Panc1 (cell line): Measurements from ENCODE around the gene TFEB. TPM values are rescaled to one million over a fixed set of nuclear protein-coding genes. Genes with fewer than 3 reads are reported as not detected.

ENCODE experiments used
- ATAC-seq: fragments of 200-7000 bp; cut with Tn5 transposase; 2 replicates; pipeline ENCODE4 v1.9.1; 2020; ENCODE audit warnings: mild to moderate bottlenecking, moderate library complexity
- BruUV-seq: library from RNA; stranded (reverse); fragments of 400-500 nt; replicated peaks from 2 replicates; lab custom pipeline; 2021; lab: Mats Ljungman, UMichigan
- CTCF ChIA-PET: fragments of 300-600 bp; sonication (Branson Sonifier 250); formaldehyde crosslinking; loops from one replicate; lab custom pipeline; 2022; ENCODE audit warnings: antibody characterized with exemption; lab: Charles Lee
- POLR2A ChIA-PET: fragments of 300-600 bp; sonication (Branson Sonifier 250); formaldehyde crosslinking; loops from one replicate; lab custom pipeline; 2022; ENCODE audit warnings: antibody characterized with exemption; lab: Charles Lee
- DNase-seq: peaks from one replicate; pipeline ENCODE4 v3.0.0-alpha.2; 2010; ENCODE audit warnings: low read depth, low spot score
- H3K27ac ChIP-seq: 2 replicates; pipeline ENCODE4 v1.5.1; 2011; ENCODE audit warnings: mild to moderate bottlenecking, low read length, inconsistent platforms
- H3K27me3 ChIP-seq: fragments of 200-500 bp; sonication (Bioruptor generic); 2 replicates; pipeline ENCODE4 v1.6.0; 2014; ENCODE audit warnings: low read length, inconsistent platforms; ENCODE audit not compliant: control insufficient read depth, insufficient read depth
- H3K36me3 ChIP-seq: fragments of 200-500 bp; sonication (Bioruptor generic); 2 replicates; pipeline ENCODE4 v1.5.1; 2014; ENCODE audit warnings: inconsistent platforms, mild to moderate bottlenecking, low read length, moderate library complexity; ENCODE audit not compliant: control insufficient read depth, insufficient read depth
- H3K4me1 ChIP-seq: 2 replicates; pipeline ENCODE4 v1.5.1; 2011; ENCODE audit warnings: inconsistent platforms, mild to moderate bottlenecking, low read length, moderate library complexity; ENCODE audit not compliant: control insufficient read depth, insufficient read depth
- H3K4me3 ChIP-seq, 2 experiments: 2 replicates each; pipeline ENCODE4 v1.5.1; 2011 to 2012; ENCODE audit warnings: low read depth in 2 of 2, low read length in 2 of 2, mild to moderate bottlenecking in 2 of 2, inconsistent platforms in 1 of 2, moderate library complexity in 1 of 2
- H3K9me3 ChIP-seq: fragments of 200-500 bp; sonication (Bioruptor generic); 2 replicates; pipeline ENCODE4 v1.5.1; 2014; ENCODE audit warnings: low read depth, mild to moderate bottlenecking, inconsistent platforms, low read length, moderate library complexity; ENCODE audit not compliant: control insufficient read depth, insufficient read depth
- CTCF ChIP-seq: fragments of 450-650 bp; IDR thresholded peaks from 2 replicates; pipeline ENCODE4 v1.5.1; 2017; ENCODE audit warnings: mild to moderate bottlenecking
- POLR2AphosphoS5 ChIP-seq: IDR thresholded peaks from 2 replicates; pipeline ENCODE4 v1.6.1; 2012; ENCODE audit warnings: mild to moderate bottlenecking, low read depth, low read length, moderate library complexity
- REST ChIP-seq, 2 experiments: IDR thresholded peaks; 2 replicates each; pipeline ENCODE4 v1.6.1; 2011 to 2012; ENCODE audit warnings: low read depth in 2 of 2, control low read depth in 1 of 2, low read length in 1 of 2, mild to moderate bottlenecking in 1 of 2, moderate library complexity in 1 of 2; ENCODE audit not compliant: insufficient read depth in 1 of 2
- SIN3A ChIP-seq: IDR thresholded peaks from 2 replicates; pipeline ENCODE4 v1.6.1; 2012; ENCODE audit warnings: low read depth, mild to moderate bottlenecking, low read length, moderate library complexity, borderline replicate concordance; ENCODE audit not compliant: insufficient read depth
- TCF7L2 ChIP-seq: IDR thresholded peaks from 2 replicates; pipeline ENCODE4 v1.6.1; 2011; ENCODE audit warnings: mild to moderate bottlenecking, low read depth, low read length, inconsistent platforms
- in situ Hi-C: cut with HindIII; loops from 2 replicates; pipeline ENCODE4 v1.10.0; 2016; ENCODE audit warnings: low sequenced_read_pairs, low pct_unique_long_range_greater_than_20kb
- intact Hi-C: fragments of 100-400 bp; cut with micrococcal nuclease; formaldehyde crosslinking; loops from one replicate; pipeline ENCODE4 v1.10.0; 2022; ENCODE audit not compliant: unreplicated experiment
- total RNA-seq: library from RNA; stranded (reverse); gene quantifications from one replicate; pipeline ENCODE4 v1.2.1, GENCODE V29; 2021; ENCODE audit not compliant: unreplicated experiment

The TFEB gene
- total RNA-seq, 1 experiment from 2014 or later: 13.3 TPM

- Histone ChIP-seq H3K27ac (no peak within 1 kb of the TSS), H3K4me3 (no peak within 1 kb of the TSS), H3K4me1 (0 out of 2 replicates have a peak, but pooled peaks cover 4% of the 10 kb centered on the region), H3K27me3 (no peaks in the 10 kb centered on the region), H3K9me3 (no peaks in the 10 kb centered on the region), H3K36me3 (no peaks in the 10 kb centered on the region)
- no peak for TF ChIP-seq REST (IDR thresholded peaks at IDR 0.05; ENCODE audit: insufficient read depth in 1 of 2, low read depth in 2 of 2, low read length in 1 of 2)
- no peak for TF ChIP-seq TCF7L2
- no peak for TF ChIP-seq CTCF
- in situ Hi-C loops (no loop called here), intact Hi-C loops (no loop called here)
- ChIA-PET POLR2A (interaction anchor here (0.5 kb wide), 1 partner anchor 231 kb away, joined by 5 read pairs; no protein-coding TSS in a partner anchor), CTCF (no interaction called here)
- DNase-seq (no peak), ATAC-seq (no peak)
- no TSS peak for BruUV-seq
Measured at GRCh38 chr6:41747256-41748101, 12.1 kb upstream of the TFEB start, which contains the start of gene PGC. Gene PGC (minus strand): TSS chr6:41747397. CDS start chr6:41747334, 63 bp downstream.

GRCh38 chr6:41746107-41746506, 10.7 kb upstream of the TFEB start:
- Histone ChIP-seq H3K4me3 (no peak overlapping the region), H3K9me3 (no peaks in the 10 kb centered on the region), H3K27me3 (no peaks in the 10 kb centered on the region), H3K27ac (no peak overlapping the region), H3K36me3 (no peaks in the 10 kb centered on the region), H3K4me1 (peaks cover 9% of the 10 kb centered on the region)
- intact Hi-C loops: no loop called here
- DNase-seq (no peak), ATAC-seq (no peak)
- CTCF ChIA-PET: no interaction called here
- POLR2A ChIA-PET: no interaction called here
- TF ChIP-seq POLR2AphosphoS5 (no peak), SIN3A (no peak), CTCF (no peak), TCF7L2 (no peak), REST (IDR thresholded peaks at IDR 0.05; ENCODE audit: insufficient read depth in 1 of 2, low read depth in 2 of 2, low read length in 1 of 2) (no peak)
- no TSS peak for BruUV-seq
- in situ Hi-C loops: no loop called here
